ENCODE measurements around the gene TMEM154.

GRCh38 chr4:152667781-152668180 lies 12.0 kb downstream of the TMEM154 start:
- no peak for TF ChIP-seq CTCF (IDR thresholded peaks at IDR 0.05)
- TF ChIP-seq POLR2A (IDR thresholded peaks at IDR 0.05), result no peak

Measured in esophagus squamous epithelium (tissue), 4 donors.